Testis (tissue), 2 donors: ENCODE measurements around the gene GLYATL3.

Source experiments
- CTCF ChIP-seq, 3 experiments: fragments of 450-650 bp in 2 of 3; fragments of 200-600 bp in 1 of 3; sonication (generic) in 1 of 3; IDR thresholded peaks; one replicate each; pipeline ENCODE4 v1.5.1; 2016 to 2019; ENCODE audit warnings: antibody characterized with exemption in 3 of 3, mild to moderate bottlenecking in 2 of 3, moderate library complexity in 1 of 3
- POLR2A ChIP-seq: fragments of 450-650 bp; IDR thresholded peaks from one replicate; pipeline ENCODE4 v1.6.1; 2017; ENCODE audit warnings: antibody characterized with exemption, mild to moderate bottlenecking, moderate library complexity

DNA sequence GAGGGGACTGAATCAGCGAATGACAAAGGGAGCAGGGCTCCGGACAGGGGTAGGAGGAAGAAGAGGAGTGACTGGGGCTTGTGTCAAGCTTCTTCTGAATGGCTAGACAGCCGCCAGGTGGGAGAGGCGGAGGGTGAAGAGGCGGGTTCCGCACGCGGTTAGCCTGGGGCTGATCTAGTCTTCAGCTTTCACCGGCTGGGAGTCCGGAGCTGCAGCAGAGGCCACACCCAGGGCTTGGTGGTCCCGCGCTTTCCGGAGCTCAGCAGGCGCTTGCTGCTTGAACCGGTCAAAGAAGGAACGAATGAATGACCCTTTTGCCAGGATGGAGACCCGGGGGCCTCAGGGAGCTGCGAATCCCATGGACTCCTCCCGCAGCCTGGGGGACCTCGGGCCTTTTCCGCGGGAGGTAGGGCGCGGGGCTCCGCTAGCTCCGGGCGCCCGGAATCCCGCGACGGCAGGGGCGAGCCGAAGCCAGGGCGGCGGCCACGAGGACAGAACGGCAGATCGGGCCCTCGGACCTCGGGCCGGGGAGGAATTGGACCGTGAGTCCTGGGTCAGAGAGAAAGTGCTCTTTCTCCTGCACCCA lies 50.9 kb downstream of the GLYATL3 start, which contains the start of gene C6orf141:
- TF ChIP-seq CTCF (IDR thresholded peaks at IDR 0.05): no peak
- TF ChIP-seq POLR2A: no peak
